KMS-11 (cell line): ENCODE results near the gene PNPLA5.

Source experiments
- H2AFZ ChIP-seq: fragments of 200-600 bp; sonication (generic); 2 replicates; pipeline ENCODE4 v1.6.1; 2016; ENCODE audit warnings: antibody characterized with exemption, mixed run types, low read depth
- H3K27ac ChIP-seq: fragments of 200-600 bp; sonication (generic); 2 replicates; pipeline ENCODE4 v1.6.1; 2016; ENCODE audit warnings: mild to moderate bottlenecking, mixed run types
- H3K27me3 ChIP-seq: fragments of 200-600 bp; sonication (generic); 2 replicates; pipeline ENCODE4 v1.6.1; 2017; ENCODE audit warnings: mild to moderate bottlenecking, low read depth, mixed run types, moderate library complexity; ENCODE audit not compliant: insufficient read depth
- H3K36me3 ChIP-seq: fragments of 200-600 bp; sonication (generic); 2 replicates; pipeline ENCODE4 v1.6.1; 2017; ENCODE audit warnings: mild to moderate bottlenecking, mixed run types; ENCODE audit not compliant: insufficient read depth
- H3K4me1 ChIP-seq: fragments of 200-600 bp; sonication (generic); 2 replicates; pipeline ENCODE4 v1.6.1; 2016; ENCODE audit warnings: mild to moderate bottlenecking, low read depth, mixed run types; ENCODE audit not compliant: poor library complexity, severe bottlenecking
- H3K4me2 ChIP-seq: fragments of 200-600 bp; sonication (generic); 2 replicates; pipeline ENCODE4 v1.7.0; 2016; ENCODE audit warnings: mild to moderate bottlenecking, mixed run types
- H3K4me3 ChIP-seq: fragments of 200-600 bp; sonication (generic); IDR thresholded peaks from 2 replicates; pipeline ENCODE4 v1.6.1; 2017; ENCODE audit warnings: low read depth, low read length, mixed read lengths; ENCODE audit not compliant: insufficient read depth
- H3K79me2 ChIP-seq: fragments of 200-600 bp; sonication (generic); 2 replicates; pipeline ENCODE4 v1.6.1; 2016; ENCODE audit warnings: low read depth, mixed run types; ENCODE audit not compliant: insufficient read depth
- H3K9ac ChIP-seq: fragments of 200-600 bp; sonication (generic); 2 replicates; pipeline ENCODE4 v1.6.1; 2016; ENCODE audit warnings: mild to moderate bottlenecking, mixed run types
- H4K20me1 ChIP-seq: fragments of 200-600 bp; sonication (generic); 2 replicates; pipeline ENCODE4 v1.6.1; 2016; ENCODE audit warnings: mild to moderate bottlenecking, mixed run types; ENCODE audit not compliant: insufficient read depth
- TF ChIP-seq, protein P1 (sequence below): fragments of 200-600 bp; sonication (generic); conservative IDR thresholded peaks from 2 replicates; pipeline ENCODE4 v1.6.1; 2017; ENCODE audit warnings: low read depth, mild to moderate bottlenecking, antibody characterized with exemption, low read length, moderate library complexity, mixed read lengths

PNPLA5 gene

DNA sequence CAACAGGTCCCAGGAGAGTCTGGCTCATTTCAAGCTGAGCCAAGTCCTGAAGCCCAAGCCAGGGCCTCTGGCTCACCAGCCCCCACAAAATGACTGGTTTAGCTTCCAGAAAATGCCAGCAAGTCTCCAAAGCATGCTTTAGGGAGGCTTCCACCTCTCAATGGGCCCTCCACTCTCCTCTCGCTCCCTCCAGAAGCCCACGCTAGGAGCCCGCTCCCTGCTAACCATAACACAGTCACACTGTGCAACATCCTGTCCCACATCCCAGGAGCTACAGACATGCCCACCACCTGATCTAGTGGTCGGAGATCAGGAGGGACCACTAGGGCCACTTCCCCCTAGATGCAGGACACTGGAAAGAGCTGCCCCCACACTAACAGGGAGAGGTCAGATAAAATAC, 36.4 kb downstream of the PNPLA5 start:
- Histone ChIP-seq H3K27me3 (peaks cover 17% of the 10 kb centered on the region; the same call in 1 of the 2 replicates), H3K4me3 (no peak overlapping the region), H3K4me2 (no peak overlapping the region), H3K27ac (no peak overlapping the region), H2AFZ (no peak overlapping the region), H3K4me1 (no peaks in the 10 kb centered on the region), H3K36me3 (no peaks in the 10 kb centered on the region), H3K9ac (no peak overlapping the region), H4K20me1 (no peaks in the 10 kb centered on the region), H3K79me2 (no peaks in the 10 kb centered on the region)
- TF ChIP-seq, protein P1, sequence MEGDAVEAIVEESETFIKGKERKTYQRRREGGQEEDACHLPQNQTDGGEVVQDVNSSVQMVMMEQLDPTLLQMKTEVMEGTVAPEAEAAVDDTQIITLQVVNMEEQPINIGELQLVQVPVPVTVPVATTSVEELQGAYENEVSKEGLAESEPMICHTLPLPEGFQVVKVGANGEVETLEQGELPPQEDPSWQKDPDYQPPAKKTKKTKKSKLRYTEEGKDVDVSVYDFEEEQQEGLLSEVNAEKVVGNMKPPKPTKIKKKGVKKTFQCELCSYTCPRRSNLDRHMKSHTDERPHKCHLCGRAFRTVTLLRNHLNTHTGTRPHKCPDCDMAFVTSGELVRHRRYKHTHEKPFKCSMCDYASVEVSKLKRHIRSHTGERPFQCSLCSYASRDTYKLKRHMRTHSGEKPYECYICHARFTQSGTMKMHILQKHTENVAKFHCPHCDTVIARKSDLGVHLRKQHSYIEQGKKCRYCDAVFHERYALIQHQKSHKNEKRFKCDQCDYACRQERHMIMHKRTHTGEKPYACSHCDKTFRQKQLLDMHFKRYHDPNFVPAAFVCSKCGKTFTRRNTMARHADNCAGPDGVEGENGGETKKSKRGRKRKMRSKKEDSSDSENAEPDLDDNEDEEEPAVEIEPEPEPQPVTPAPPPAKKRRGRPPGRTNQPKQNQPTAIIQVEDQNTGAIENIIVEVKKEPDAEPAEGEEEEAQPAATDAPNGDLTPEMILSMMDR, result no peak

DNA sequence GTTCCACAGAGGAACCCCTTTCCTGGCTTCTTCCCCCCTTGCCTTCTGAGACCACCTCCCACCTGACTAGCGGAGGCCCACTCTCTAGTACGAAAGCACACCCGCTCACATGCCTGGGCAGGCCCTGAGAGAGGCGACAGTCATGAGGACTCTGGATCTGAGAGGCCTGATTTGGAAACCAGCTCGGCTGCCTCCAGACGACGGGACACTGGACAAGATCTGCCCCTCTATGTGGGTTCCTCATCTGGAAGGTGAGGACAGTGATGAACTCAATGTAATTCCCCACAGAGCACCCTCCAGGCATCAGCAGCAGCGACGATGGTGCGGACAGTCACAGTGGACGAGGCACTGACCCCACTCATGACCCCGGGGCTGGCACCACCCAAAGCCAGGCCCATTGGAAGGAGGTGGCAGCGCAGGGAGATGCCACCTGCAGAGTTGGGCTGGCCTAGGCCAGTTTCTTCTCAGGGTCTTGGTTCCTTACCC, 37.0 kb downstream of the PNPLA5 start:
- Histone ChIP-seq H3K9ac (no peak overlapping the region), H2AFZ (no peak overlapping the region), H3K79me2 (no peaks in the 10 kb centered on the region), H3K27ac (no peak overlapping the region), H3K27me3 (peaks cover 18% of the 10 kb centered on the region; the same call in 1 of the 2 replicates), H3K36me3 (no peaks in the 10 kb centered on the region), H4K20me1 (no peaks in the 10 kb centered on the region), H3K4me3 (no peak overlapping the region), H3K4me2 (no peak overlapping the region), H3K4me1 (no peaks in the 10 kb centered on the region)
- TF ChIP-seq, protein P1, result no peak

DNA sequence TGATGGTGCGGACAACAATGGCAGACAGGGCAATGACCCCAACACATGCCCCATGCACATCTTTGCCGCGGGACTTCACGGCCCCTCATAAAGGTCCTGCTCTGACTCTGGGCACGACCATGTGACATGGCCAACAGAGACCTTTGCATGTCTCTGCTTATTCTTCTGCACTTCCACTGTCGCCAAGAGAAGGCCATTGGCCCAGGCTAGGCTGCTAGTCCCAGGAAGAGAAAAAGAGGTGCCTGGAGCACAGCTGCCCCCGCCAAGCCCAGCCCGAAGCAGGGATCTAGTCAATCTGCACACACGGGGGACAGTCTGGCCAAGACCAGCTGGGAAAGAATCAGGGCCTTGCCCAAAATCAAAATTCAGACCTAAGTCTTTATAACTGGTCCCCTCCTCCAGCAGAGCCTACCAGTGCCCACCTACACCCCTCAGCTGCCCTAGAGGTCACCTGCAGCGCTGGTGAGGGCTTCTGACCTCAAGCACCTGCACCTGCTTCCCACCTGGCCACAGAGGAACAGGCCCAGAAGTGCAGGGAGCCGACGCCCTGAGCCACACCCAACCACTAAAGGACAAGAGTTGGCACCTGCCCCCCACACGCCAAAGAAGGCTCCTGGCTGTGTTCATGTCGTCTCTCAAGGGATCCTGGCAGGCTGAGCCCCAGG, 37.6 kb downstream of the PNPLA5 start:
- H3K9ac ChIP-seq, result no peak overlapping the region
- TF ChIP-seq, protein P1, result no peak
- H4K20me1 ChIP-seq, result no peaks in the 10 kb centered on the region
- H3K79me2 ChIP-seq, result no peaks in the 10 kb centered on the region
- peaks cover 18% of the 10 kb centered on the region; the same call in 1 of the 2 replicates for H3K27me3 ChIP-seq
- H3K36me3 ChIP-seq, result no peaks in the 10 kb centered on the region
- no peak overlapping the region for H3K27ac ChIP-seq
- no peaks in the 10 kb centered on the region for H3K4me1 ChIP-seq
- H3K4me2 ChIP-seq, result no peak overlapping the region
- H3K4me3 ChIP-seq, result no peak overlapping the region
- H2AFZ ChIP-seq, result no peak overlapping the region

DNA sequence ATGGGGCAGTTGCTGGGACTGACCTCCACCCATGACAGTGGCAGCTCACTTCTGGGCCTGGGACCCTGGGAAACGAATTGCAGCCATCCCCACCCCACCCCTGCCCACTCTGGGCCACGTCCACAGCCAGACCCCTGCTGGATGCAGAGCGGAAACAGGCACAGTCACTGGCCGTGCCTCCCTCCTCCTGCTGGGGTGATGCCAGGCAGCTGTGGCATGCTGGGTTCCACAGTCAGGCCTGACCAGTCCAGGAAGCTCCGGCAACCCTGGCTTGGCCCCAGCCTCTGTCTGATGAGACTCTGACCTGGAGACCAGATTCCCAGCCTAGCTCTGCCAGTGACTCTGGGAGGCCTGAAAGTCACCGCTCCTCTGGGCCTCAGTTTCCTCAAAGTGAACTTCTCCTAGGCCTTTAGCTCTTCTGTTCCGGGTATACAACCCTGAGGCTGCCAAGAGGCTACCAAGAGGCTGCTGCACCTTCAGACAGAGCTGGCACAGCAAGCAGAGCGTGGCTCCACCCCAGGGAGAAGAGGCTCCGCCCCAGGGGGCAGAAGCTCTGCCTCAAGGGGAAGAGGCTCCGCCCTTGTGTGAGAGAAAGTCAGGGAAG, 38.4 kb downstream of the PNPLA5 start:
- TF ChIP-seq, protein P1, result no peak
- H4K20me1 ChIP-seq, result no peaks in the 10 kb centered on the region
- H3K79me2 ChIP-seq, result no peaks in the 10 kb centered on the region
- peaks cover 19% of the 10 kb centered on the region; the same call in 1 of the 2 replicates for H3K27me3 ChIP-seq
- H3K4me3 ChIP-seq, result no peak overlapping the region
- H3K9ac ChIP-seq, result no peak overlapping the region
- H3K36me3 ChIP-seq, result no peaks in the 10 kb centered on the region
- no peak overlapping the region for H3K4me2 ChIP-seq
- no peaks in the 10 kb centered on the region for H3K4me1 ChIP-seq
- H2AFZ ChIP-seq, result no peak overlapping the region
- no peak overlapping the region for H3K27ac ChIP-seq
